ENCODE results near the gene ZNF385A. TPM values are rescaled to one million over a fixed set of nuclear protein-coding genes. Genes with fewer than 3 reads are reported as not detected.

Gene ZNF385A
- total and polyA plus RNA-seq, 2 of the 13 experiments (the other 11 are each of a cell fraction or from before 2014, with no cell fraction given) = 0.44 to 0.67 TPM

DNA sequence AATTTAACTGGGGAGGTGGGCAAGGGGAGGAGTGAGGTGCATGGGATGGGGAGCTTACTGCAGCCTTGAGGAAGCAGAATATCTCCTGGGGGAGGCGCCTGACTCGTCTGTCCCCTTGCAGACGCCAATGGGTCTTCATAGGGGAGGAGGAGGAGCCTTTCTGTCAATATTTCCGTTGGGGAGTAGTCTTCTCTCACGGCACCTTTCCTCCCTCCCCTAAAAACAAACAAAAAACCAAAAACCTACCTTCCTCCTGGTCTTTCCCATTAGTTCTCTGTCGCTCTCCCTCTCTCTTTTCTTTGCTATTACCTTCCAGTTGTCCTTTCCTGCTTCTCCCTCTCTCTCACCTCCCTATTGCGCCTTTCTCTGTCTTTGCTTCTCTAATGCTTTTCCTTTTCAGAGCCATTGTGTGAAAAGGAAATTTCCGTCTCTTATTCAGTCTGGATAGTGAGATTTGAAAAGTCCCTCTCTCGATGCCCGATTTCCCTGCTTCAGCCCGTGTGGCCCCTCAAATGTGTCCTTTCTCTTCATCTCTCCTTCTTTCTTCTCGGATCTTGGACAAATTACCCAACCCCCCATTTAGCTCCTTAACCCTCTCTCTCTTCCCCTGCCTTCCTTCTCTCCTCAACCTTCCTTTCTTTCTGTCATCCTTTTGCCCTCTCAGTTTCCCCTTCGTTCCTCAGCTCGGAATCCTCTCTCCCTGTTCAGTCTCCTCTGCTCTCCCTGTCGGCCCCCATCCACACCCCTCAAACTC is 26.2 kb downstream of the ZNF385A start:
- intact Hi-C loops (cut with micrococcal nuclease; ENCODE audit: unreplicated experiment) (loop anchor here (2.0 kb wide), 2 partner anchors 22 to 34 kb away; partner anchors contain the start of gene COPZ1), in situ Hi-C loops (cut with HindIII; ENCODE audit: extremely low pct_ligation_motif_present, low pct_unique_long_range_greater_than_20kb) (no loop called here)
- Histone ChIP-seq H3K9ac (ENCODE audit: insufficient read depth, low read depth, low read length) (peak overlapping the region; percentile 66), H3K27ac (ENCODE audit: extremely low read length, insufficient read depth, low read length) (peak overlapping the region; percentile 42), H3K4me2 (ENCODE audit: low read depth, low read length) (peak overlapping the region; percentile 82), H4K20me1 (ENCODE audit: insufficient read depth, low read length) (no peaks in the 10 kb centered on the region), H3K4me1 (ENCODE audit: insufficient read depth, low read length) (peaks cover 49% of the 10 kb centered on the region), H3K36me3 (replicated peaks in 1 of 2; ENCODE audit: control insufficient read depth in 1 of 2, insufficient read depth in 2 of 2, low read length in 2 of 2) (no peaks in the 10 kb centered on the region), H2AFZ (ENCODE audit: low read length) (peak overlapping the region; percentile 90), H3K27me3 (ENCODE audit: control insufficient read depth in 1 of 2, insufficient read depth in 2 of 2, low read length in 2 of 2) (no peaks in the 10 kb centered on the region; a peak in 1 of 5 replicates), H3K9me3 (ENCODE audit: low read length) (no peaks in the 10 kb centered on the region), H3K79me2 (ENCODE audit: insufficient read depth, low read length) (no peaks in the 10 kb centered on the region), H3K4me3 (replicated peaks in 1 of 3; ENCODE audit: insufficient read depth in 1 of 3, low read depth in 2 of 3, low read length in 3 of 3) (peak overlapping the region; percentile 75 to 81 (median 78))
- WGBS (ENCODE audit: low lambda C conversion rate) = 8% methylated on average over 15 of the region's 15 CpGs
- CTCF ChIA-PET (ENCODE audit: low intra/inter-chr PET ratio, low total read pairs) = interaction anchor here (3.5 kb wide), 1 partner anchor 107 kb away, joined by 40 read pairs; no protein-coding TSS in a partner anchor
- no peak for DNase-seq (ENCODE audit: low spot score)
- peak; percentile 50 for FAIRE-seq
- TF ChIP-seq ASH2L (IDR thresholded peaks at IDR 0.05; ENCODE audit: insufficient read length, low read depth, low read length) (peak; percentile 16), ARNT2 (CRISPR knock-in tag; IDR thresholded peaks at IDR 0.05; ENCODE audit: low read depth) (0 out of 2 replicates have a peak, but pooled peaks have one; percentile 15), TCF12 (IDR thresholded peaks at IDR 0.05) (no peak), TCF12 (CRISPR knock-in tag; IDR thresholded peaks at IDR 0.05) (no peak), ZMAT3 (CRISPR knock-in tag; conservative IDR thresholded peaks at IDR 0.05) (no peak), CBX1 (IDR thresholded peaks at IDR 0.05; ENCODE audit: low read depth) (peak; percentile 6)
- TF ChIP-seq, protein P1, sequence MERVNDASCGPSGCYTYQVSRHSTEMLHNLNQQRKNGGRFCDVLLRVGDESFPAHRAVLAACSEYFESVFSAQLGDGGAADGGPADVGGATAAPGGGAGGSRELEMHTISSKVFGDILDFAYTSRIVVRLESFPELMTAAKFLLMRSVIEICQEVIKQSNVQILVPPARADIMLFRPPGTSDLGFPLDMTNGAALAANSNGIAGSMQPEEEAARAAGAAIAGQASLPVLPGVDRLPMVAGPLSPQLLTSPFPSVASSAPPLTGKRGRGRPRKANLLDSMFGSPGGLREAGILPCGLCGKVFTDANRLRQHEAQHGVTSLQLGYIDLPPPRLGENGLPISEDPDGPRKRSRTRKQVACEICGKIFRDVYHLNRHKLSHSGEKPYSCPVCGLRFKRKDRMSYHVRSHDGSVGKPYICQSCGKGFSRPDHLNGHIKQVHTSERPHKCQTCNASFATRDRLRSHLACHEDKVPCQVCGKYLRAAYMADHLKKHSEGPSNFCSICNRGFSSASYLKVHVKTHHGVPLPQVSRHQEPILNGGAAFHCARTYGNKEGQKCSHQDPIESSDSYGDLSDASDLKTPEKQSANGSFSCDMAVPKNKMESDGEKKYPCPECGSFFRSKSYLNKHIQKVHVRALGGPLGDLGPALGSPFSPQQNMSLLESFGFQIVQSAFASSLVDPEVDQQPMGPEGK (CRISPR knock-in tag; IDR thresholded peaks at IDR 0.05) = peak; percentile 69
- TF ChIP-seq, protein P2, sequence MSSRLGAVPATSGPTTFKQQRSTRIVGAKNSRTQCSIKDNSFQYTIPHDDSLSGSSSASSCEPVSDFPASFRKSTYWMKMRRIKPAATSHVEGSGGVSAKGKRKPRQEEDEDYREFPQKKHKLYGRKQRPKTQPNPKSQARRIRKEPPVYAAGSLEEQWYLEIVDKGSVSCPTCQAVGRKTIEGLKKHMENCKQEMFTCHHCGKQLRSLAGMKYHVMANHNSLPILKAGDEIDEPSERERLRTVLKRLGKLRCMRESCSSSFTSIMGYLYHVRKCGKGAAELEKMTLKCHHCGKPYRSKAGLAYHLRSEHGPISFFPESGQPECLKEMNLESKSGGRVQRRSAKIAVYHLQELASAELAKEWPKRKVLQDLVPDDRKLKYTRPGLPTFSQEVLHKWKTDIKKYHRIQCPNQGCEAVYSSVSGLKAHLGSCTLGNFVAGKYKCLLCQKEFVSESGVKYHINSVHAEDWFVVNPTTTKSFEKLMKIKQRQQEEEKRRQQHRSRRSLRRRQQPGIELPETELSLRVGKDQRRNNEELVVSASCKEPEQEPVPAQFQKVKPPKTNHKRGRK (CRISPR knock-in tag; IDR thresholded peaks at IDR 0.05) = peak; percentile 94
- no peak for ATAC-seq
- POLR2A ChIA-PET = interaction anchor here (0.6 to 4.4 kb wide), 21 partner anchors 10 to 172 kb away, joined by 3 to 53 read pairs (median 5); partner anchors contain the start of genes CBX5, COPZ1, HNRNPA1 and NFE2
- BruUV-seq (replicated peaks) = TSS peak; percentile 70

Data from HepG2 (cell line).